ENCODE data around the gene DCPS.

DNA sequence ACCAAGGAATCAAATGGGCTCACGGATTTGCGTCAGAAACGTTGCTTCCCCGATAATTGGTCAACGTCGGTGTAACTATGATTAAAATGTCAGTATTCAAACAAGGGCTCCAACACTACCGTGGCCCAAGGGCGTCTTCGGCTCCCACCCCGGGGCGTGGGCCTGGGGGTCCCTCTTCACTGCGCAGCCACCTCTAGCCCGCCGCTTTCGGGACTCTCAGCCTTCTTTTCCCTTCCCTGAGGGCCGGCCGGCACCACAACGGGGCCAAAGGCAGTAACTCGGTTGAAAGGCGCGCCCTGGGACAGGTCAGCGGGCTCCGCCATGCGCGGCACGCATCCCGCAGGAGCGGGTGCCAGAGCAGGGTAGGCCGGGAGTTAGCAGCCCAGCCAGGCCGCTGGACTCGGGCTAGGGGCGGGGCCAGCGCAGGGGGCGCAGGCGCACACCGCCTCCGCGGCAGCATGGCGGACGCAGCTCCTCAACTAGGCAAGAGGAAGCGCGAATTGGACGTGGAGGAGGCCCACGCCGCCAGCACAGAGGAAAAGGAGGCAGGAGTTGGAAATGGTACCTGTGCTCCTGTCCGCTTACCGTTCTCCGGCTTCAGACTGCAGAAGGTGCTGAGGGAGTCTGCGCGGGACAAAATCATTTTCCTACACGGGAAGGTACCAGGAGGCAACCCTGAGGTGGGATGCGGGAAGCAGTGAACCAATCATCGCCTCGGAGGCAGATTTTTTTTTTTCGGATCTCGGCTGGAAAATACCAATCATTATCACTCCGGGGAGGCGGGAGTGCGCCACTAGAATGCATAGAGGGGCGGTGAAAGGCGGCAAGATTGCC lies at the start of gene DCPS:
- TF ChIP-seq EZH2 (IDR thresholded peaks at IDR 0.05; ENCODE audit: insufficient read depth, poor library complexity, severe bottlenecking), result no peak
- TF ChIP-seq EZH2phosphoT487 (IDR thresholded peaks at IDR 0.05; ENCODE audit: insufficient read depth, low read depth), result no peak
